ENCODE data around the gene SH3RF3. TPM values are rescaled to one million over a fixed set of nuclear protein-coding genes. Genes with fewer than 3 reads are reported as not detected.

SH3RF3 gene
- total RNA-seq, 1 experiment from 2014 or later, result 1.0 TPM

- CTCF ChIA-PET, result interaction anchor here (1.2 to 3.9 kb wide), 2 partner anchors 66 to 103 kb away, joined by 4 to 17 read pairs; no protein-coding TSS in a partner anchor
- POLR2A ChIA-PET, result no interaction called here
- Mint-ChIP-seq H3K36me3 (no peaks in the 10 kb centered on the region), H3K4me3 (no peak overlapping the region), H3K27ac (no peak overlapping the region), H3K27me3 (ENCODE audit: low read depth) (no peaks in the 10 kb centered on the region), H3K9me3 (no peaks in the 10 kb centered on the region), H3K4me1 (peaks cover 19% of the 10 kb centered on the region)
- no peak for DNase-seq (ENCODE audit: low spot score)
- TF ChIP-seq PREB (CRISPR knock-in tag; IDR thresholded peaks at IDR 0.05; ENCODE audit: borderline replicate concordance) (no peak), ZNF396 (CRISPR knock-in tag; IDR thresholded peaks at IDR 0.05; ENCODE audit: borderline replicate concordance) (no peak), OVOL2 (CRISPR knock-in tag; IDR thresholded peaks at IDR 0.05; ENCODE audit: borderline replicate concordance) (no peak), FOXK1 (CRISPR knock-in tag; IDR thresholded peaks at IDR 0.05) (no peak), TCF7 (CRISPR knock-in tag; IDR thresholded peaks at IDR 0.05; ENCODE audit: low read depth) (no peak), NFATC4 (CRISPR knock-in tag; IDR thresholded peaks at IDR 0.05) (no peak), CBFB (CRISPR knock-in tag; IDR thresholded peaks at IDR 0.05; ENCODE audit: low read depth) (no peak), FOXP1 (CRISPR knock-in tag; IDR thresholded peaks at IDR 0.05; ENCODE audit: borderline replicate concordance) (no peak), GTF2I (CRISPR knock-in tag; conservative IDR thresholded peaks at IDR 0.05) (no peak), ZNF423 (CRISPR knock-in tag; IDR thresholded peaks at IDR 0.05) (no peak), AR (CRISPR knock-in tag; IDR thresholded peaks at IDR 0.05) (no peak), ATF2 (CRISPR knock-in tag; IDR thresholded peaks at IDR 0.05; ENCODE audit: borderline replicate concordance, low read depth) (no peak), NFE2L1 (CRISPR knock-in tag; IDR thresholded peaks at IDR 0.05) (no peak), AFF4 (CRISPR knock-in tag; IDR thresholded peaks at IDR 0.05; ENCODE audit: borderline replicate concordance) (no peak), SP1 (CRISPR knock-in tag; conservative IDR thresholded peaks at IDR 0.05) (no peak), SOX15 (CRISPR knock-in tag; IDR thresholded peaks at IDR 0.05) (no peak), MAX (CRISPR knock-in tag; IDR thresholded peaks at IDR 0.05) (no peak), NR2C2 (CRISPR knock-in tag; IDR thresholded peaks at IDR 0.05) (no peak), NR3C1 (CRISPR knock-in tag; conservative IDR thresholded peaks at IDR 0.05; ENCODE audit: low read depth) (no peak), ZNF532 (CRISPR knock-in tag; IDR thresholded peaks at IDR 0.05; ENCODE audit: borderline replicate concordance) (no peak)
- ATAC-seq, result no peak
These were observed 278.5 kb downstream of the SH3RF3 start for GRCh38 chr2:109407276-109408042.

Data from WTC11 (cell line).